ENCODE data around the gene CLK3.
"Not testable (repeated sequence)": the region's sequence is repeated elsewhere in the genome, so short reads cannot be mapped to it uniquely, and the experiment has no call there.

The CLK3 gene

DNA sequence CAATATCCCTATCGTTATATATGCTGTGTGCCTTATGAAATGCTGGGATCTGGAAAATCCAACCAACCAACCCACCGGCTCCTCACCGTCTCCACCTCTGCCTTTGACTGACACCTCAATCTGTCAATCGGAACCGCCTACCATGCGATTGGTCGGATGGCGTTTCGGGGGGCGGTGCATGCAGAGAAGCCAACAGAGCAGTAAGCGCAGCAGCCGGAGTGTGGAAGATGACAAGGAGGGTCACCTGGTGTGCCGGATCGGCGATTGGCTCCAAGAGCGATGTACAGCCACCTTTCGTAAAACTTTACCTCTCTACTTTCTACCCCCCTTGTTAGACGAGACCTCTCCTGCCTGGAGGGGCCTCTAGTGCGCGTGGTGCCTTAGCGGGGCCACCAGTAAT is 6.3 kb downstream of the CLK3 start:
- DNase-seq, result no peak

DNA sequence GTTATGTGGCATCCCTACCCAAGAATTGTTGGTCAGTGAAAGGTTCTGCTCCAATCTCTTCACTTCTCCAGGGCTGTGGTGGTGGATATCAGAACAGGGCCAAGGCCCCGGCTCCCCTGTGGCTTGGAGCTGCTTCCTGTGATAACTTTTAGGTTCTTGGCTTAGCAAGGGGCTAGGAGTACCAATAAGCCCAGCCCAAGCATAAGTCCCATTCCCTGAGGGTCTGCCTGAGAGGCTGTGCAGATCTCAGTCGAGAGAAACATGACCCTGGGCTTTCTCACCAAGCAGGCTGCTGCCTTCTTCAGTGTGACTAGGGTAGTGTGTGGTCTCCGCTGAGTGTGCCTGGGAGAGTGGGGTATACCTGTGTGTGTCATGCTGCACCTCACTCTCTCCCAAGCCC is 7.1 kb downstream of the CLK3 start:
- DNase-seq, result no peak

DNA sequence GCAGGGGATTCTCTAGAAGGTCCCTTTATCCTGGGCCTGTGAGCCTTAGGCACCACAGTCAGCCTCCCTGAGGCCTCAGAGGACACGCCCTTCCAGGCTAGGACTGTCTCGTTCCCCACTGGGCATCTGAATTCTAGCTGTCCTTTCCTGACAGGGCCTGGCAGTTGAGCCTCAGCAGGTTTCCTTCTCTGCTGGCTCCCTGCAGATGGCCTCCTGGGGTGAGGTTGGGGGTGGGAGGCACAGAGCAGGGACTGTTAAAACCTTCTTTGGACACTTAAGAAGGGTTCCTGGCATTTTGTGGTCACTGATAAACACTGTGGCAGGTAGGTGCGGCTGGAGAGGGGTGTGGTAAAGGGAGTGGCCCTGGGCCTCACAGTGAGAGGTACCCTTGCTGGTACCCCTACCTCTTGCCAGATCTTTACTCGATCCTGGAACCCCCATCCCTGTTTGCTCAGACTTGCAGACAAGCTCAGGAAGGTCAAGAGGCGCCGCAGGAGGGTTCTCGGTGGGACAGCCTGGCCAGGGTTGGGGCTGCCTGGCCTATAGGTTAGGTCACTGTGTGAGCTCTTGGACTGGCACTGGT is 8.5 kb downstream of the CLK3 start:
- DNase-seq, result no peak

DNA sequence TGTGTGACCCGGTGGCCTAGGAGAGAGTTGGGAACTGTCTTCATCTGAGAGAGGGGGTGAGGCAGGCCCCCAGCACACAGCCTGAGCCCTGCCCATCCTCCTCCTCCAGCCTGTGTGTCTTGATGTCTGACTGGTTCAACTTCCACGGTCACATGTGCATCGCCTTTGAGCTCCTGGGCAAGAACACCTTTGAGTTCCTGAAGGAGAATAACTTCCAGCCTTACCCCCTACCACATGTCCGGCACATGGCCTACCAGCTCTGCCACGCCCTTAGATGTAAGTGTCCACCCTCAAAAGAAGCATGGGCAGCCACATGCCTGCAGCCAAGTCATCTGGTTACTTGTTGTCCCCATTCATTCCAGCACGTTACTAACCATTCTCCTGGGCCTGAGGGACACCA is 10.1 kb downstream of the CLK3 start:
- DNase-seq, result no peak

DNA sequence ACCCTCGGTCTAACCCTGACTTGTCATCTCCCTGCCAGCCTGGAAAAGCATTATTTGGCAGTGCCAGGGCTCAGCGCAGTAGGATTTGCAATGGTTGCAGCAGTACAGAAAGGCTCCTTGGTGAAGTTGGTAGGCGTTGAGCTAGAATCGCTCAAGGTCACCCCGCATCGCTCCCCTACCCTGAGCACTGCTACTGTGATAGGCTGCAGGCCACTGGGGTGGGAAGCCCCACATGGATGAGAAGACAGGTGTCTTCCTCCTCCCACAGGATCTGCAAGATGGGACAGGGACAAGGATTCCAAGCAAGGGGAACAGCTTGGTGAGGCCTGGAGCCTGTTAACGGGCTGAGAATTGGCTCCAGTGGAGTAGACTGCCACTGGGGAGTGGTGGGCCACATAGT is 10.7 kb downstream of the CLK3 start:
- no peak for DNase-seq

DNA sequence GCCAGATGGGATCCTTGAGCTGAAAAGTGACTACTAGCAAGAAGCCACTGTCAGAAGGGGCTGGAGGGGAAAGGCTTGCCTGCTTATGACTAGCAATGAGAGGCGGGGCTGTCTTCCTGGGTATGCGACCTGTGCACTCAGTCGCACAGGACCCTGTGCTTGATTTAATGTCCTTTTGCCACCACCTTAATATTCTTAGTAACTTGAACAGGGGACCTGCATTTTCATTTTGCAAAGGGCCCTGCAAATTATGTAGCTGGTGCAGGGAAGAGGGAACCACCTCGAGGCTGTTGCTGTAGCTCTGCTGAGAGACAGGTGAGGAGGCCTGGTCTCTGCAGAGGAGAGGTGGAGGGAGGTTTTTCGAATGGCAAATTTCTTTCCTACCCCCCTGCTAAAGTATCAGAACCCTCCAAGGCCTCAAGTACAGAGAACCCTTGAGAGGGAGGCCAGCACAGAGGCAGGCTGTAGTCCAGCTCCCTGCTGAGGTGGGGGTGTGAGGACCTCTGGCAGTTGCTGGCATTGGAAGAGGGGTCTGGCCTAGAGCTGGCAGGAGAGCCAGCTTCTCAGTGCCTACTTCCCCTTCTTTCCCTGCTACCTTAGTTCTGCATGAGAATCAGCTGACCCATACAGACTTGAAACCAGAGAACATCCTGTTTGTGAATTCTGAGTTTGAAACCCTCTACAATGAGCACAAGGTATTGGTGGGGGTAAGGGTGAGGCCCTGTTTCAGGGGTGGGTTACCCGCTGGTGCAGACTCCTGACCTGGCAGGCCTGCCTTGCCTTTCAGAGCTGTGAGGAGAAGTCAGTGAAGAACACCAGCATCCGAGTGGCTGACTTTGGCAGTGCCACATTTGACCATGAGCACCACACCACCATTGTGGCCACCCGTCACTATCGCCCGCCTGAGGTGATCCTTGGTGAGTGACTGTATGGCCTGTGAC is 11.4 kb downstream of the CLK3 start:
- DNase-seq, result peak in 1 of 2 donors; percentile 15

DNA sequence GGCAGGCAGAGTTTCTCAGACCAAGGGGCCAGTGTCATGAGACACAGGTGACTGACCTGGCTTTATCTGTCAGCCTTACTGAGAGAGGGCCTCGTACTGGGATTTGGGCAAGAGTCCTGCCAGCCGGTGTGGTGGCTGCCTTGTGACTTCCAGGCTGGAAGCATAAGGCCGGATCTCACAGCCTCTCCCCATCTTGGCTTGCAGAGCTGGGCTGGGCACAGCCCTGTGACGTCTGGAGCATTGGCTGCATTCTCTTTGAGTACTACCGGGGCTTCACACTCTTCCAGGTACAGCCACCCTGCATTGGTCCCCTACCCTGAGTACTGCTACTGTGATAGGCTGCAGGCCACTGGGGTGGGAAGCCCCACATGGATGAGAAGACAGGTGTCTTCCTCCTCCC is 12.1 kb downstream of the CLK3 start:
- DNase-seq, result no peak

DNA sequence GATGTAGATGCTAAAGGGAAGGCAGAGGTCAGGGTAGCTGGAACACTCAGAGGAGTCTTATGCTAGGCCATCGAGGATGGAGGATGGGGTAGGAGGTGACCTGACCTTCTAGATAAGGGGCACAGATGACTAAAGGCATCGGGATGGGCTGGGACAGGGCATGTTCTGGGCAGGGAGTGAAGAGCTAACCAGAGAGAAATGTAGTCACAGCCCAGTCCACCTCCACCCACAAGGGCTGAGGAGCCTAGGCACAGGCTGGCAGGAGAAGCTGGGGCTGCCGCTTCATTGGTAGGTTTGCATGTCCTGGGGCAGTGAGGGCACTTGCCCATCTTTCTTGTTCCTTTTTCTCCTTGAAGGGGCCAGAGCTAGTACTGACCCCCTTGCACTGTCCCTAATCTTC is 12.6 kb downstream of the CLK3 start:
- DNase-seq, result no peak

DNA sequence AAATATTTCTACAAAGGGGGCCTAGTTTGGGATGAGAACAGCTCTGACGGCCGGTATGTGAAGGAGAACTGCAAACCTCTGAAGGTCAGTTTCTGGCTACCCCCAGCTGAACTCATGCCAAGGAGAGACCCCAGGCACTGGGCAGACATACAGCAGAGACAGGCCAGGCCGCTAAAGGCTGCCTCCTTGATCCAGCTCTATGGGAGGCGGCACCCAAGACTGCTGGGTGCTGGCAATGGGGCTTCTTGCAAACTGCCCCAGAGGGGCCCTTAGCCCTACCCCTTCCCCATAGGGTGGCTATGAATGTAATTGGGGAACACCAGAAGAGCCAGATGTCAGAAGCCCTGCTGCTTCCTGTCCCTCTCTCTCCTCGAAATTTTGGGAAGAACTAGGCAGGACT is 13.3 kb downstream of the CLK3 start:
- no peak for DNase-seq

DNA sequence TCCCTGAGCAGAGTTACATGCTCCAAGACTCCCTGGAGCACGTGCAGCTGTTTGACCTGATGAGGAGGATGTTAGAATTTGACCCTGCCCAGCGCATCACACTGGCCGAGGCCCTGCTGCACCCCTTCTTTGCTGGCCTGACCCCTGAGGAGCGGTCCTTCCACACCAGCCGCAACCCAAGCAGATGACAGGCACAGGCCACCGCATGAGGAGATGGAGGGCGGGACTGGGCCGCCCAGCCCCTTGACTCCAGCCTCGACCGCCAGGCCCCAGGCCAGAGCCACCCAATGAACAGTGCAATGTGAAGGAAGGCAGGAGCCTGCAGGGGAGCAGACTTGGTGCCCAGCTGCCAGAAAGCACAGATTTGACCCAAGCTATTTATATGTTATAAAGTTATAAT is 14.1 kb downstream of the CLK3 start:
- not testable (repeated sequence) for DNase-seq

DNA sequence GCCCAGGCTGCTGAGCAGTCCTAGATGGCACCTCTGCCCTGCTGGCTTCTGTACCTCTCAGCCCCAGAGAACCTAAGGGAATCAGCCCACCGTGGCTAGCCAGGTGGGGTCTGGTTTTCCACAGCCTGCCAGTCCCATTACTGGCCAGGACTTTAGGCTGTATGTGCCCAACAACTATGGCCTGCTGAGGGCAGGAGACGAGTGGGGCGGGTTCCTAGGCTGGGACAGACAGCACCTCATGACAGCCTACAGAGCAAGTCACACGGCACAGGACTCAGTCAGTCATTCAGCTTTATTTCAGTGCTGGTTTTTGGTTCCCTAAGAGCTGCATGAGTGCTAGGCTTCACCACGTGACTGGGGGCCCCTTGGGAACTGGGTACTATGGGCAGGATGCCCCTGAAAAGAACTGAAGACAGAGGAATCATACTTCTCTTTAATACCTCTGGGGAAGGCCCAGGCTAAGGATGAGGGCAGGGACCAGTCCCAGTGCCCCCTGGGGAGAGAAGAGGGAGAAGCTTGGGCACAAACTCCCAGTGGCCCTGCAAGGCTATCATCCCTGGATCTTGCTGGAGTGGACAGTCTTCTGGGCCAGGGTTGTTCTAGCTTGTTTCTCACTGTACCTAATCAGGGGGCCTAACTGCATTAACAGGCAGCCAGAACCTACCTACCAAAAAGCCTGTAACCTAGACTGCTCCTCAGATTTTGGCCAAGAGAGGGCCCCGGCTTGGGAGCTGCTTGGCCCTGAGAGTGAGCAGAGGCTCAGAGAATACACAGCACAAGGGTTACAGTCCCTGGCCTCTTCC is 14.8 kb downstream of the CLK3 start:
- DNase-seq, result no peak

DNA sequence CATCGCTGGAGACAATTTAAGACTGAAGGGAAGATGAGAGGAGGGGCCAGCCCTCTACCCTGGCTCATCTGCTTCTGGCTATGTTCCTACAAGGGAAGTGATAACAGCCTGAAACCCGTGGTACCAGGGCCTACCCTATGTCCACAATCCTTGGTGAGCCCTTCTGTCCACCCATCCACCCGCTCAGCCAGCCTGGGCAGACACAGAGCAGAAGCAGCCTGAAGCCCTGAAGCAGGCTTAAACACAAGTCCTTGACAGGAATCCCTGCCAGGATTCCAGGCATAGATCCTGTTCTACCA is 15.4 kb downstream of the CLK3 start:
- no peak for DNase-seq

DNA sequence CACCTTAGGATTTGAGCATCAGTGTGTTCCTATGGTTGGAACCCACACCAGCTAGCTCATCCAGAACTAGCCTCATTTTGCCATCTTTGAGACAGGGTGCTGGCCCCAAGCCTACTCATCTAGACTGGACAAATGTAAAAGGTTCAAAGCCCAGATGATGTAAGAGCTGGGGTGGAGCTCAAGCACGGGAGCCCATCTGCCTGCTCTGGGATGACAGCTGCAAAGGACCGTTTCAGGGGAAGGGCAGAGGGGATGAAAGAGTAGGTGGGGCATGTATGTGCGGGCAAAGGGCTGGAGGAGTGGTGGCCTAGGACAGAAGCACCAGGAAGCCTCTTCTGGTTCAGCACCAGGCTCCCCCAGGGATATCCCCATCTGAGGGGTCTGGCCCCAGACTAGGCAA is 15.8 kb downstream of the CLK3 start:
- DNase-seq, result no peak

DNA sequence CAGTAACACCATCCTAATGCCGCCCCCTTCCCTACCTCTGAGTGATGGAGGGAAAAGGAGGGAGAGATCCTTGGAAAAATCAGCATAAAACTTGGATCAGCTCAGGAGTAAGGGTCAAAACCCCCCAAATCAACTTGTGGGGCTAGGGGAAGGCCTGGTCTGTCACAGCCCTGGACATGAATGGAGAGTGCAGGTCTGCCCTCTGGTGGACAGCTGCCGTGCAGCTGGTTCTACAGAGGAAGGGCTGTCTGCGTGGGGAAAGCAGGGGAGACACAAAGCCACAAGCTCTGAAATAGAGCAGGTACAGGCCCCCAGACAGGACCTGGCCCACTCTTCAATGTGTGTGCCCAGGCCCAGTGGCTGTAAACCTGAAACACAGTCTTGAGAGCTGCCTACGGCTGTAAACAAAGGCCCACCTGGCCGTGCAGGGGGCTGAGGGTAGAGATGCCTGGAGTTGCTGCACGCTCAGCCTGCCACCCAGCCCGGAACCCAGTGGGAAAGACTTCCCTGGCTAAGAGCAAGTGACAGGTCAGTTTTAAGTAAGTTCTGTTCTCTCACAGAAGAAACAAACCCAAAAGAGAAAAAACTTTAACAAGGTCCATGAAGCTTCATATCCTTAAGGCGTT is 16.4 kb downstream of the CLK3 start:
- peak; percentile 11 to 20 for DNase-seq

DNA sequence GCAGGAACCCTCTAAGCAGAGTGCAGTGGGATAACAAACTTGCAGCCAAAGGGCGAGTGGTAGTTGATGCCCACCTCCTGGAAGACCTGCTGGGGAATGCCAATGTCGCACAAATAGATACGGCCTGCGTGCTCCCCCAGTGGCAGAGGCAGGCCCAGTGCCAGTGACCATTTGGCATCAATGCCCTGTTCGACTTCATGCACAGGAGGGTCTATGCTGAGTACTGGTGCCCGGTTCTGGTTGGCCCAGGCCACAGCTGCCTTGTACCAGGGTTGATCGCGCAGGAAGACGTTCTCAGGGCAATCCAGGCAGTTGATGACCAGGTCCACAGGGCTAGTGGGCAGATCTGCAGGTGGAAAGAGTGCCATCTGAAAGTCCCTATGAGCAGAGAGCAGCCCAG is 17.0 kb downstream of the CLK3 start:
- DNase-seq, result no peak

DNA sequence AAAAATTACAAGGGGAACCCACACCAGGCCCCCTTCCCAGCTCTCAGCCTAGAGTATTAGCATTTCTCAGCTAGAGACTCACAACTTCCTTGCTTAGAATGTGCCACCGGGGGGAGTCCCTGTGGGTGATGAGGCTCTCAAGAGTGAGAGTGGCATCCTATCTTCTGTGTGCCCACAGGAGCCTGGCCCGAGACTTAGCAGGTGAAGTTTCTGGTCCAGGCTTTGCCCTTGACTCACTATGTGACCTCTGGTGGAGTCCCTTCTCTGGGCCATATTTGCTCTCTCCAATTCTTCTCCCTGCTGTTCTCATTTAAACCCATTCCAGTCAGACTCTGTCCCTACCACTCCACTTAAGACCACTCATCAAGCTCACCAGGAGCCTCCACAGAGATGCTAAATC is 18.1 kb downstream of the CLK3 start:
- no peak for DNase-seq

DNA sequence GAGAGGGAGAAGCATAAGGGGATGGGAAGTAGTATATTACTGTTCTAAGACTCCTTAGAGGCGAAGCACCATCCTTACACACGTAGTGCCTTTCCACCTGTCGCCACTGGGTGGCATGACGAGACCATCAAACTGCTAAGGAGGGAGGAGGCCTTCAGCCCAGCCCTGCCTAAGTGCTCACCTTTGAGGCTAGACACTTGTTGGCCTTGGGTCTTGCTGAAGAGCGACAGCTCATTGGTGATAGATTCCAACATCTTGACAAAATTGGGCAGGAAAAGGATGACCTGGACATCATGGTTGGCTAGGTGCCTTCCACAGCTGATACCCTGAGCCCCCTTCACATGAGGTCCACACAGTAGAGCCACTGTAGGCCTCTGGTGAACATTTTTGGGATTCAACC is 19.6 kb downstream of the CLK3 start:
- peak; percentile 19 to 44 for DNase-seq

DNA sequence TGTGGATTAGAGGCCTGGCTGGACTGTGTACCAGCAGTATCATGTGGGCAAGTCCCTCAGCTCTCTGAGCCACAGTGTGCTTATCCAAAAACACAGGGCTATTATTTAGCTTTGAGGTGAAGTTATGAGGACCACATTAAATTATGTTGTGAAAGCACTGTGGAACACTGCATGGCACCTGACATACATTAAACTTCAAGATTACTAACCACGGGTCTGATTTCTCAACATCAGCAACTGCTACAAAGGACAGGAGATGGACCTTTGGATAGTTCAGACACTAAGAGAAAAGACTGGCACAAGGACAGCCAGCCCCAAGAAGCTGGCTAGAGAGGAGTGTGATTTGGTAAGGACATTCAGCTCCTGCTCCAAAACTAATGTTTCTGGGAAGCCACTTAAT is 21.3 kb downstream of the CLK3 start:
- no peak for DNase-seq

DNA sequence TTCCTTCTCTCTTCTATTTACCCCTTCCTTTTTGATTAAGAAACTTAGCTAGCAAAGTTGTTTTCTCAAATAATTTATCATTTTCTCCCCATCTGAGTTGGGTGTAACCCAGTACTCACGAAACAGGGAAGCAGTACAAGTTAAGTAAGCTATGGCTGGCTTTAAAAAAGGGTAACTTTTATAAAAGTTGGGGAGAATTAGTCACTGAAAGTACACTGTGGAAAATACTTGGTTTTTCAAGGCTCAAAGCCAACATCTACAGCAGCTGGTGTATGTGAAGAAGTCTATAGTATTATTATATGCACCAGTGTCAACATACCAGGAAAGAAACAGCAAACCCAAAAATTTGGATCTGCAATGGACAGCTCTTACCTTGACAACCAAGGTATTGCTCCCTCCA is 25.5 kb downstream of the CLK3 start:
- DNase-seq, result no peak

DNA sequence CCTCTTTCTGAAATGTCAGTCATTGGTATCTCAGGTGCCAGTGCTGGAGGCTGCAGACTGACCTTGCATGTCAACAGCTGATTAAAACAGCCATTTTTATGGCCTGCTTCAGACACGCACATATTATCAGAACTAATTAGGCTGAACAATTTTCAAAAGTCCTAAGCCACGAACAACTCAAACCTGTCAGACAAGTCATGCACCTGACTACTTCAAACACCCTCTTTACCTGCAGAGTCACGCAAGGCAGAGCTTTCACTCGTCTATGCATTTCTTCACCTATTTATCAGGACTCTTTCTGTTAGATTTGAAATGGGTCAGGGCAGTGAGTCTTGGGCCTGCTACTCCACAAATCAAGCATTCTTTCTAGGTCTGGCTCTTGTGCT is 26.7 kb downstream of the CLK3 start:
- DNase-seq, result no peak

DNA sequence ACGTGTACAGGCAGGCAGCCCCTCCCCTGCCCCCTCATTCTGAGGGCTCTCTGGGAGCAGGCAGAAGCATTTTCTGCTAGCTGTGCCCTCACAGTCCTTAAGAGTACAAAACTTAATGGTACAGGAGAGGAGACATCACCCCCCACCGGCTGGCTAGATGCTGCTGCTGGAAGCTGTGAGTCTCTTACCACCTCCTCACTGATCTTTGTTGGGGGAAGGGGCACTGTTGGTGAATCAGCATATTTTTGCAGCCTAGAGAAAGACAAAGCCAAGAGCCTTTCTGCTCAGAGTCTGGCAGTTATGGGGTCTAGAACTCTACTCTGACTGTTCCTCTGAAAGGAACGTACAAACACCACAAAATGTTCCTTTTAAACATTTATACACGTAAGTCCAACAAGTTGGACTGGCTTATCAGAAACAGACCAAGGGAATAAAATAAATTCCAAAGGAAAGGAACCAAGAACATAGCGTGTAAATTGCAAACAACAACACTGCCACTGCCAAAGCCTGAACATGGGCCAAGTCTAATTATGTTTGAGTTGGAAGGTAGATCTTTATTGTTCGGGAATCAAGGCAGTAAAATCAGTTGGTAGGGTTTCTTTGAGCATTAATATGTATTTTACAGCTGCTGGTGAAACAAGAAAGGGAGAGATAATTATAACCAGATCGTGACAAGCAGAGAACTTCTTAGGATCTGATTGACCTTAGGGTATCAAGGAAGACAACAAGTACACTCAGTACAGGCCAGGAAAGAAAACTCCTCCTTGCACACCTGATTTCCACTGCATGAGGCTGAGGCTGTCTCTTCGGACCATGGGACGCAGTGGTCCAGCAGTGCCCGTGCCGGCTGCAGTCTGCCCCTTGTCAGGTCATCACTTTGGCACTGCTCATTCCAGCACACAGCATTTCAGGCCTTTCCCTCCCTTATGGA is 27.4 kb downstream of the CLK3 start:
- no peak for DNase-seq

DNA sequence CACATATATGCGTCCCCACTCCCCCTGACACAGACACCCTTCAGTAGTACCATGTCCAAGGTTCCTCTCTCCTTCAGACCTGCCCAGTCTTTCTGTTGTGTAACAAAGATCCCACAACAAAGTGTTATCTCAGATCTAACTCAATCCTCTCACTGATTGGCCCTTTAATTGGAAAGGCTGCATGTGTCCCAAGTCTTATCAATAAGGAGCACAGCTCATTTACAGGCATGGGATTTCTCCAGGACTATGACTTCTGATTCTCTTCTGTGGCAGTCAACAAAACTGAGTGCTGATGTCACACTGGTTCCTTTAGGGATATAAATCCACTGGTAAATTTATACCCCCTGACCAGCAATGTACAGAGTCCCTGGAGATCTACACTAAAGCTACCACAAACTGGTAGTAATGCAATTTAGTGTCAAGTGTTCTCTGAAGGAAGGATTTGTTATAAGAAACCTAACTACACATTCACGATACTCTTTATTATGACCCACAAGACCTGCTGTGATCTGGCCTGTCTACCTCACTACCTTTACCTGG is 28.1 kb downstream of the CLK3 start:
- DNase-seq, result no peak

All from hippocampal formation (tissue), 2 donors.